ENCODE measurements around the gene TICAM1. TPM values are rescaled to one million over a fixed set of nuclear protein-coding genes. Genes with fewer than 3 reads are reported as not detected.

TICAM1 gene
- total and polyA plus RNA-seq, 2 of the 8 experiments (the other 6 are each of a cell fraction or from before 2014, with no cell fraction given), result 0.41 to 0.65 TPM

DNA sequence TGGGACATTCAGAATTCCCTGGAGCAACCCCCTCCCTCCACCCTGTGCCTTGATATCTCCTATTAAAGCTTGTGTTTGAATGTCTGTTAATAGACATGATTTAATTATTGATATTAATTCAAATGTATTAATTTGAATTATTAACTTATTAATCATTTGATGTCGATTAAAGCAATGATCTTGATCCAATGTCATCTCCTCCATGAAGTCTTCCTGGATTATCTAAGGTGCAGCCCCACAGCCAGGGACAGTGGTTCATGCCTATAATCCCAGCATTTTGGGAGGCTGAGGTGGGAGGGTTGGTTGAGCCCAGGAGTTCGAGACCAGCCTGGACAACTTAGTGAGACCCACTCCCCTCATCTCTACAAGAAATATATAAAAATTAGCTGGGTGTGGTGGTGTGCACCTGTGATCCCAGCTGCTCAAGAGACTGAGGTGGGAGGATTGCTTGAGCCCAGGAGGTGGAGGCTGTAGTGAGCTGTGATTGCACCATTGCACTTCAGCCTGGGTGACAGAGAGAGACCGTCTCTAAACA is 30.4 kb downstream of the TICAM1 start (continued):
- TF ChIP-seq TCF12 (IDR thresholded peaks at IDR 0.05; ENCODE audit: low read depth, low read length), result no peak
- TF ChIP-seq SIN3A (conservative IDR thresholded peaks at IDR 0.05 in 1 of 2, IDR thresholded peaks at IDR 0.05 in 1 of 2; ENCODE audit: low read depth in 1 of 2, low read length in 2 of 2), result no peak

All from H1 (cell line).